GM18502 (cell line): Measurements from ENCODE around the gene AIF1L.
"Not testable (repeated sequence)": the region's sequence is repeated elsewhere in the genome, so short reads cannot be mapped to it uniquely, and the experiment has no call there.

Experiments used
- ATAC-seq: cut with Tn5 transposase; IDR thresholded peaks from one replicate; pipeline ENCODE4 v1.9.1; 2021; ENCODE audit warnings: mild to moderate bottlenecking; ENCODE audit not compliant: unreplicated experiment, poor library complexity

The AIF1L gene

GRCh38 chr9:131158673-131159072 is 62.3 kb downstream of the AIF1L start:
- ATAC-seq, result not testable (repeated sequence)

- ATAC-seq, result no peak
Observed at GRCh38 chr9:131160416-131161112, 64.2 kb downstream of the AIF1L start.

GRCh38 chr9:131161585-131161984 is 65.3 kb downstream of the AIF1L start:
- no peak for ATAC-seq

- ATAC-seq, result no peak
Observed at GRCh38 chr9:131162886-131163285, 66.6 kb downstream of the AIF1L start.

- ATAC-seq, result no peak
Observed at GRCh38 chr9:131165523-131165922, 69.2 kb downstream of the AIF1L start.

- no peak for ATAC-seq
Observed at GRCh38 chr9:131167146-131167692, 70.9 kb downstream of the AIF1L start.

- no peak for ATAC-seq
Observed at GRCh38 chr9:131167936-131168335, 71.6 kb downstream of the AIF1L start.

GRCh38 chr9:131169563-131170240 is 73.4 kb downstream of the AIF1L start:
- no peak for ATAC-seq
